Panc1 (cell line): ENCODE results near the gene GTPBP4. TPM values are rescaled to one million over a fixed set of nuclear protein-coding genes. Genes with fewer than 3 reads are reported as not detected.

Experiments
- ATAC-seq: fragments of 200-7000 bp; cut with Tn5 transposase; 2 replicates; pipeline ENCODE4 v1.9.1; 2020; ENCODE audit warnings: mild to moderate bottlenecking, moderate library complexity
- BruUV-seq: library from RNA; stranded (reverse); fragments of 400-500 nt; replicated peaks from 2 replicates; lab custom pipeline; 2021; lab: Mats Ljungman, UMichigan
- CTCF ChIA-PET: fragments of 300-600 bp; sonication (Branson Sonifier 250); formaldehyde crosslinking; loops from one replicate; lab custom pipeline; 2022; ENCODE audit warnings: antibody characterized with exemption; lab: Charles Lee
- POLR2A ChIA-PET: fragments of 300-600 bp; sonication (Branson Sonifier 250); formaldehyde crosslinking; loops from one replicate; lab custom pipeline; 2022; ENCODE audit warnings: antibody characterized with exemption; lab: Charles Lee
- DNase-seq: peaks from one replicate; pipeline ENCODE4 v3.0.0-alpha.2; 2010; ENCODE audit warnings: low read depth, low spot score
- H3K27ac ChIP-seq: 2 replicates; pipeline ENCODE4 v1.5.1; 2011; ENCODE audit warnings: mild to moderate bottlenecking, low read length, inconsistent platforms
- H3K27me3 ChIP-seq: fragments of 200-500 bp; sonication (Bioruptor generic); 2 replicates; pipeline ENCODE4 v1.6.0; 2014; ENCODE audit warnings: low read length, inconsistent platforms; ENCODE audit not compliant: control insufficient read depth, insufficient read depth
- H3K36me3 ChIP-seq: fragments of 200-500 bp; sonication (Bioruptor generic); 2 replicates; pipeline ENCODE4 v1.5.1; 2014; ENCODE audit warnings: inconsistent platforms, mild to moderate bottlenecking, low read length, moderate library complexity; ENCODE audit not compliant: control insufficient read depth, insufficient read depth
- H3K4me1 ChIP-seq: 2 replicates; pipeline ENCODE4 v1.5.1; 2011; ENCODE audit warnings: inconsistent platforms, mild to moderate bottlenecking, low read length, moderate library complexity; ENCODE audit not compliant: control insufficient read depth, insufficient read depth
- H3K4me3 ChIP-seq, 2 experiments: 2 replicates each; pipeline ENCODE4 v1.5.1; 2011 to 2012; ENCODE audit warnings: low read depth in 2 of 2, low read length in 2 of 2, mild to moderate bottlenecking in 2 of 2, inconsistent platforms in 1 of 2, moderate library complexity in 1 of 2
- H3K9me3 ChIP-seq: fragments of 200-500 bp; sonication (Bioruptor generic); 2 replicates; pipeline ENCODE4 v1.5.1; 2014; ENCODE audit warnings: low read depth, mild to moderate bottlenecking, inconsistent platforms, low read length, moderate library complexity; ENCODE audit not compliant: control insufficient read depth, insufficient read depth
- CTCF ChIP-seq: fragments of 450-650 bp; IDR thresholded peaks from 2 replicates; pipeline ENCODE4 v1.5.1; 2017; ENCODE audit warnings: mild to moderate bottlenecking
- POLR2AphosphoS5 ChIP-seq: IDR thresholded peaks from 2 replicates; pipeline ENCODE4 v1.6.1; 2012; ENCODE audit warnings: mild to moderate bottlenecking, low read depth, low read length, moderate library complexity
- REST ChIP-seq, 2 experiments: IDR thresholded peaks; 2 replicates each; pipeline ENCODE4 v1.6.1; 2011 to 2012; ENCODE audit warnings: low read depth in 2 of 2, control low read depth in 1 of 2, low read length in 1 of 2, mild to moderate bottlenecking in 1 of 2, moderate library complexity in 1 of 2; ENCODE audit not compliant: insufficient read depth in 1 of 2
- SIN3A ChIP-seq: IDR thresholded peaks from 2 replicates; pipeline ENCODE4 v1.6.1; 2012; ENCODE audit warnings: low read depth, mild to moderate bottlenecking, low read length, moderate library complexity, borderline replicate concordance; ENCODE audit not compliant: insufficient read depth
- TCF7L2 ChIP-seq: IDR thresholded peaks from 2 replicates; pipeline ENCODE4 v1.6.1; 2011; ENCODE audit warnings: mild to moderate bottlenecking, low read depth, low read length, inconsistent platforms
- in situ Hi-C: cut with HindIII; loops from 2 replicates; pipeline ENCODE4 v1.10.0; 2016; ENCODE audit warnings: low sequenced_read_pairs, low pct_unique_long_range_greater_than_20kb
- intact Hi-C: fragments of 100-400 bp; cut with micrococcal nuclease; formaldehyde crosslinking; loops from one replicate; pipeline ENCODE4 v1.10.0; 2022; ENCODE audit not compliant: unreplicated experiment
- total RNA-seq: library from RNA; stranded (reverse); gene quantifications from one replicate; pipeline ENCODE4 v1.2.1, GENCODE V29; 2021; ENCODE audit not compliant: unreplicated experiment

GTPBP4 gene
- total RNA-seq, 1 experiment from 2014 or later = 79.5 TPM

DNA sequence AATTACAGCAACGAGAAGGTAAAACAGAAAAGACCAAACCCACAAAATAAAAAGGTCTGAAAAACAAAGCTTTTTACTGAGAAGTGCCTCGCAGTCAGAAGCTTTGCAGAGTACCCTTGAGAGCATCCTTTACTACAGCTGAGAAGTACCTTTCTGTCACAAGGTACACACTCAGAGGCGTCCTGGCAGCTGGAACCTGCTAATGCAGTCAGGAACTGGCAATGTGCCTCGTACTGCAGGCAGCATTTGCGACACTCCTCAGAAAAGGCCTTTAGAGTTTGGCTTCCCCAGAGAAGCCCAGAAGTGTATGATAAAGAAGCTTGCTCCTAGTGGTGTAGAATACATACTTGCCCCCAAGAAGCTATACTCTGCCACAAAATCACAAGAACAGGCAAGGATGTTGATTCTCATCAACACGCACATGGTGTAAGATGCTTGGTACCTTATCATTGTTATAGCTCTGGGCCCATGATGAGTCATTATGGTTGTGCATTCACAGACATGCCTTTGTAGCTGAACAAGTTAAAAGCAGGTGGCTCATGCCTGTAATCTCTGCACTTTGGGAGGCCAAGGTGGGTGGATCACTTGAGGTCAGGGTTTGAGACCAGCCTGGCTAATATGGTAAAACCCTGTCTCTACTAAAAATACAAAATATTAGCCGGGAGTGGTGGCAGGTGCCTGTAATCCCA is 2.0 kb upstream of the GTPBP4 start:
- intact Hi-C loops = no loop called here

GRCh38 chr10:986881-987619 is 1.2 kb upstream of the GTPBP4 start:
- ATAC-seq (no peak), DNase-seq (no peak)
- CTCF ChIA-PET = interaction anchor here (0.7 kb wide), 1 partner anchor 102 kb away, joined by 4 read pairs; no protein-coding TSS in a partner anchor
- intact Hi-C loops = no loop called here
- in situ Hi-C loops = no loop called here
- no TSS peak for BruUV-seq
- Histone ChIP-seq H3K9me3 (no peaks in the 10 kb centered on the region), H3K27ac (peak overlapping the region; percentile 92), H3K4me3 (peak overlapping the region; percentile 96 to 99), H3K4me1 (peaks cover 14% of the 10 kb centered on the region), H3K27me3 (no peaks in the 10 kb centered on the region), H3K36me3 (peaks cover 4% of the 10 kb centered on the region)
- POLR2A ChIA-PET = interaction anchor here (0.5 to 0.7 kb wide), 3 partner anchors 52 to 898 kb away, joined by 3 to 8 read pairs (median 3); no protein-coding TSS in a partner anchor
- no peak for TF ChIP-seq SIN3A
- TF ChIP-seq POLR2AphosphoS5 = no peak
- TF ChIP-seq CTCF = no peak
- no peak for TF ChIP-seq TCF7L2
- no peak for TF ChIP-seq REST (IDR thresholded peaks at IDR 0.05; ENCODE audit: insufficient read depth in 1 of 2, low read depth in 2 of 2, low read length in 1 of 2)

More for the DNA sequence above, 2.0 kb upstream of the GTPBP4 start:
- CTCF ChIA-PET = interaction anchor here (0.7 kb wide), 1 partner anchor 101 kb away, joined by 4 read pairs; no protein-coding TSS in a partner anchor
- no peak overlapping the region for H3K27ac ChIP-seq
- in situ Hi-C loops = no loop called here
- H3K27me3 ChIP-seq = no peaks in the 10 kb centered on the region
- TF ChIP-seq TCF7L2 (no peak), SIN3A (no peak), CTCF (no peak)
- no TSS peak for BruUV-seq
- peaks cover 4% of the 10 kb centered on the region for H3K36me3 ChIP-seq
- POLR2A ChIA-PET = interaction anchor here (0.6 to 0.7 kb wide), 3 partner anchors 51 to 897 kb away, joined by 3 to 8 read pairs (median 3); no protein-coding TSS in a partner anchor
- H3K9me3 ChIP-seq = no peaks in the 10 kb centered on the region
- H3K4me3 ChIP-seq = no peak overlapping the region
- ATAC-seq (no peak), DNase-seq (no peak)
- H3K4me1 ChIP-seq = peaks cover 14% of the 10 kb centered on the region
